H1 (cell line): ENCODE results near the gene RAB3IP. TPM values are rescaled to one million over a fixed set of nuclear protein-coding genes. Genes with fewer than 3 reads are reported as not detected.

Experiments used
- ATF3 ChIP-seq: IDR thresholded peaks from 2 replicates; pipeline ENCODE4 v1.6.1; 2011; ENCODE audit warnings: low read depth, mild to moderate bottlenecking, low read length; ENCODE audit not compliant: insufficient read depth
- CHD1 ChIP-seq: IDR thresholded peaks from 2 replicates; pipeline ENCODE4 v1.6.1; 2012; ENCODE audit warnings: low read depth, low read length, improper control_type of control experiment
- CREB1 ChIP-seq: IDR thresholded peaks from 2 replicates; pipeline ENCODE4 v1.6.1; 2012; ENCODE audit warnings: inconsistent platforms
- NRF1 ChIP-seq: IDR thresholded peaks from 2 replicates; pipeline ENCODE4 v1.6.1; 2011; ENCODE audit warnings: mild to moderate bottlenecking, low read depth, low read length, improper control_type of control experiment
- SIN3A ChIP-seq, 2 experiments: IDR thresholded peaks in 1 of 2; conservative IDR thresholded peaks in 1 of 2; 2 replicates each; pipeline ENCODE4 v1.6.1; 2011 to 2012; ENCODE audit warnings: low read length in 2 of 2, improper control_type of control experiment in 1 of 2, low read depth in 1 of 2, mild to moderate bottlenecking in 1 of 2
- SP4 ChIP-seq: IDR thresholded peaks from 2 replicates; pipeline ENCODE4 v1.6.1; 2012; ENCODE audit warnings: low read length, inconsistent platforms
- polyA plus RNA-seq, 7 experiments: library from polyadenylated mRNA; depleted of rRNA in 3 of 7; stranded (reverse) in 5 of 7; unstranded in 2 of 7; fragments of >200 nt in 5 of 7; fragments of 200-250 nt in 2 of 7; gene quantifications; 1 replicate in 5 of 7; 2 replicates in 1 of 7; 4 replicates in 1 of 7; pipeline versions ENCODE4 v1.2.1 to v1.2.3, GENCODE V29; 2011 to 2013; ENCODE audit warnings: missing spikeins in 2 of 7, mixed read lengths in 2 of 7
- total RNA-seq: library from RNA; stranded (reverse); fragmentation: NEBNext Ultra II Directional; extraction: Animal tissue kit (Norgen Biotek cat#: 25700); gene quantifications from 2 replicates; pipeline ENCODE4 v1.2.1, GENCODE V29; 2021

The RAB3IP gene
- total and polyA plus RNA-seq, 2 of the 8 experiments (the other 6 are each of a cell fraction or from before 2014, with no cell fraction given), result 17.7 to 34.6 TPM

- no peak for TF ChIP-seq ATF3
- TF ChIP-seq NRF1, result no peak
- no peak for TF ChIP-seq SP4
- no peak for TF ChIP-seq CHD1
- no peak for TF ChIP-seq SIN3A (conservative IDR thresholded peaks at IDR 0.05 in 1 of 2, IDR thresholded peaks at IDR 0.05 in 1 of 2; ENCODE audit: low read depth in 1 of 2, low read length in 2 of 2)
- TF ChIP-seq CREB1, result no peak
- TF ChIP-seq, all 59 proteins: peak for 0
These were observed 19.0 kb upstream of the RAB3IP start (continued) for GRCh38 chr12:69719336-69720316.
